GM21381 (cell line): ENCODE results near the gene SORT1.
"Not testable (repeated sequence)": the region's sequence is repeated elsewhere in the genome, so short reads cannot be mapped to it uniquely, and the experiment has no call there.

Source experiments
- ATAC-seq: cut with Tn5 transposase; IDR thresholded peaks from one replicate; pipeline ENCODE4 v1.9.1; 2021; ENCODE audit warnings: mild to moderate bottlenecking, moderate library complexity; ENCODE audit not compliant: unreplicated experiment

SORT1 gene

DNA sequence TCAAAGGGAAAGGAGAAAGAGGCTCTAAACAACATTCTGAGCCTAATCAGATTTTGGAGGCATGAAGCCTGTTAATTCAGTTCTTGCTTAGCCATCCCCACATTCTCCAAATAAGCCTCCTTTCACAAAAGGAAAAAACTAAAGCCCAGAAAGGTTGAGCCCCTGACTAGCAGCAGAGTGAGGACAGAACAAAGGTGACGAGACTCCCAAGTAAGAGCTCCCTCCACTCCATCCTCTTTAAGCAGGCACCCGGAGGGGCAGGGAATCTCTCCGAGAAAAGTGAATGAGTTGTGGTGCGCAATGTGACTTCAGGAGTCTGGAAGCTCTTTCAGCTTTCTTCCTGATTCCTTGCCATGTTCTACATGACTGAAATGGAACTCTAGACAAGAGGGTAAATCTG, 47.5 kb downstream of the SORT1 start:
- ATAC-seq: no peak

DNA sequence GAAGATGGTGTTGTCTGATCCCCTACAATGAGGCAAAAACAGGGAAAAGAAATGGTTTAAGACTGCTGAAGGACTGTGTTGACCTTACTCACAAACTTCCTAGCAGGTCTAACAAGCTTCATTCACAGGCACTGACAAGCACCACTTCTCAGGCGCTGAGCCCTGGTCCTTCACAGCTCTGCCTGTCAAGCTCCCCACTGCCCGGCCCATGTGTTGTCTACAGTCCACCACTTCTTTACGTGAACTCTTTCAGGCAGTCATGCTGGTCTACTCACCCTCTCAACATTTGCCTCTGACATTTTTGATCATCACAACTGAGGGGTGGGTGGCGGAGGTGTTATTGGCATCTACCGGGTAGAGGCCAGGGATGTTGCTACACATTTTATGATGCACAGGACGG, 50.2 kb downstream of the SORT1 start:
- no peak for ATAC-seq

DNA sequence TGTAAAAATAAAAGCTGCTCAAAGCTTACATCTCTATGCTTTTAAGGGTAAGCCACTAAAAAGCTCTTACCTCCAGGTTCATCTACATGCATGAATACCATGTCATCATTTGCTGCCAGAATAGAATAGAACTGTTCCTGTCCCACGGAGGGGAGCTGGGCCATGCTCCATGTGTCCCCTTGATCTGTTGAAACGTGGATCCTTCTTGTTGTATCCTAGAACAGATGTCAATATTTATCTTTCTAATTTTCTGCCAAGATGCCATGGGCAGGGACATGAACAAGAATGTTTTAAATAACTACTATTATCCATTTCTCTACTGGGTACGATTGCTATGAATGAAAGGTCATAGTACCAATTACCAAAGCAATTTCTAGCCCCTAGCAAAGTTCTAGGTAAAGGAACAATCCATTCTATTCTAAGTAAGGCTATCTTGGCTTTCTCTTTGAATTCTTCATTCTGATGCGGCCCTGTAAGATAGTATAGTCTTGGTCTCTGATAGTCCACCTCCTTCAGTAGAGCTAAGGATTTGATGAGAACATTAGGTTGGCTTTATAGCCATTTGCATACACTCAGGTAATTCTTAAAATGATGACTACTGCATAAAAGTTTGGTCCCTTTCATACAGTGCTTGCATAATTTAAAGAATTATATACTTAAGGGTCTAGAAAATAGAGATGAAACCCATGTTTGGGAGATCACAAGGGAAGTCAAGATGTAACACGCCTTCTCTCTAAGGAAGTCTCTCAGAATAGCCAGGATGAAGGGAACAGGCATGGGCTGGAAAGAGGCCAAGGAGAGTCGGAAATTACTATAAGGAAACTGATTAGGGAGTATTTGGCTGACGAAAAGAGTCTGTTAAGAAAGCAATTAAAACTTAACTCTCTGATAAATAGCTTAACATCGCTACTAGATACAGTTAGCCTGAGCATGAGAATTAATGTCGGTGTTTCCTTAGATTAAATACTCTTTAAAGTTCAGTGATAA, 55.5 kb downstream of the SORT1 start:
- ATAC-seq: no peak

DNA sequence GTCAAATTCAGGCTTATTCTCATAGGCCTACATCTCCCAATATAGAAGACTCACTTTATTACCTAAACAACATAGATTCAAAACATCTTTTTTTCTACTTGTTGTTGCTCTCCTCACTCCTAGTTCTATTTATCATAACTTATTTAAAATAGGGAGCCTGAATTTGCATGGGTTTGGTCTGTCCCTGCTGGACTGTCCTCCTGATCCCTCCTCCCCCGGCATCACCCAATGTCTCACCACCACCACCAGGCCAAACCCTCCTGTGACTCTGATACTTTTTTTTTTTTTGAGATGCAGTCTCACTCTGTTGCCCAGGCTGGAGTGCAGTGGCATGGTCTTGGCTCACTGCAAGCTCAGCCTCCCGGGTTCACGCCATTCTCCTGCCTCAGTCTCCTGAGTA, 59.1 kb downstream of the SORT1 start:
- ATAC-seq: no peak

DNA sequence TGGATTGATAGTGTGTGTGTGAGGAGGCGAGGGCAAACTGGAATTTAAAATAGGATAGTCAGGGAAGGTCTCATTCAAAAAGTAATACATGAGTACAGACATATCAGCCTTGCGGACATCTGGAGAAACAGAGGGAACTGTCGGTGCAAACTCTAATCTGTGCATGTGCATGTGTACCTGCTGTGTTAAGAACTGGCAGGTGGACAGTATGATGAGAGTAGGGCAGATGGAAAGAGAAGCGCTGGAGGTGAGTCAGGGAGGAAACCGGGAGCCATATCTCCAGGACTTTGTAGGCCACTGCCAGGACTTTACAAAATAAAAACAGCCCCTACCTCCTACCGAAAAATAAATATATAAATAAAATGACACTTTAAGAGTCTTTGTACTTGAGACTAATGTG, 59.6 kb downstream of the SORT1 start:
- ATAC-seq: no peak

DNA sequence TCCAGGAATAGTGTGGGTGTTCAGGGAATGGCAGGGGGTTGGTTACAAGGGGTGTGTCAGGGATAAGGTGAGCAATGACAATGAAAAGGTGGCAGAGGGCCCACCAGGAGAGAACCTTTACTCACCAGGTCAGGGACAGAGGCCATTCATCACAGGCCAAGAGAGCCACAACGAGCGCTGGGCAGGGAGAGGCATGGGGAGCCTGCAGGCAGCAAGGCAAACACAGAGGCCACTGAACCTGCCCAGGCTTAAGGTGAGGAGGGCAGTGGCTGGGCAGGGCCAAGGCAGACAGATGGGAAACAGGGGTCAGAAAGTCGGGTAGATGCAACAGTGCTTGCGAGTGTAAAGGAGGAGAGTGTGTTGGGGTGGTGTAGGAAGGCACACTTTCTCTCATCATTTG, 62.6 kb downstream of the SORT1 start:
- ATAC-seq: no peak

DNA sequence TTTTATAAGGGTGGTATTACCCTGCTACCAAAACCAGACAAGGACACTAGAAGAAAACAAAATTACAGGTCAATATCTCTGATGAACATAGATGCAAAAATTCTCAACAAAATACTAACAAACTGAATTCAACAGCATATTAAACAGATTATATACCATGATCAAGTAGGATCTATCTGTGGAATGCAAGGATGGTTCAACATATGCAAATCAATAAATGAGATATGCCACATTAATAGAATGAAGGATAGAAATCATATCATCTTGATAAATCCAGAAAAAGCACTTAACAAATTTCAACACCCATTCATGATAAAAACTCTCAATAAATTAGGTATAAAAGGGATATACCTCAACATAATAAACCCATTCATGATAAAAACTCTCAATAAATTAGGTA, 66.6 kb downstream of the SORT1 start:
- ATAC-seq: no peak

DNA sequence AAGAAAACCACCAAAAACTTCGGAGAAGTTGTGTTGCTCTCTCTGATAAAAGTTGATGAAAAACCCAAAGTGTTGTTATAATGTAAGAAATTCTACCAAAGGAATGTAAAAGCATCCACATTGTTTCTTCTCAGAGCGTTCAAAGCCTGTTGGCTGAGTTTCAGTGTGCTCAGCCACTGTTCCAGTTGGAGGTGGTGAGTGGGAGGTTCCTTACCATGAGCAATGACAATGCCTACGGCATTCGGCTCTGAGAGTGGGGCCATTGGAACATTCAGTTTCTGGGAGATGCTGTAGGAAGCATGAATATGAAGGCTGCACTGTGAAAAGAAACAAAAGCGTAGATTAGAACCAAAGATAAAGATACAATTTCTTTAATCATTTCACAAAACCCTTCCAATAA, 70.4 kb downstream of the SORT1 start:
- ATAC-seq: no peak

DNA sequence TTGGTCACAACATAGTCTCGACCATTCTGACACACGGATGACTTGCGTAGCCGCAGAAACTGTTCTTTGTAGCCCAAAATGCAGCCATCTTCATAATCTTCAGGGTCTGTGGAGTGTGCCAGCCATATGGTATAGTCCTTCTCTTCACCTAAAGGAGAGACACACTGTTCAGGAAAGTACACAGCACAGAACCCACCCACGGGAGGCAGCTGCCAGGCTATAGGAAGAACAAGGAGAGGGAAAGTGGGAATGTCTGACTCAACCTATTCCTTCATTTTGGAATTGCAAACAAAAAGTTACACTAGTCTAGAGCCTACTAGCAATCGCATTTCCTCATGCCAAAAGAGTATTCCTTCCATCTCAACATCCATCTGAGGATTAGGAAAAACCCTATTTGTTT, 74.7 kb downstream of the SORT1 start:
- ATAC-seq: no peak

DNA sequence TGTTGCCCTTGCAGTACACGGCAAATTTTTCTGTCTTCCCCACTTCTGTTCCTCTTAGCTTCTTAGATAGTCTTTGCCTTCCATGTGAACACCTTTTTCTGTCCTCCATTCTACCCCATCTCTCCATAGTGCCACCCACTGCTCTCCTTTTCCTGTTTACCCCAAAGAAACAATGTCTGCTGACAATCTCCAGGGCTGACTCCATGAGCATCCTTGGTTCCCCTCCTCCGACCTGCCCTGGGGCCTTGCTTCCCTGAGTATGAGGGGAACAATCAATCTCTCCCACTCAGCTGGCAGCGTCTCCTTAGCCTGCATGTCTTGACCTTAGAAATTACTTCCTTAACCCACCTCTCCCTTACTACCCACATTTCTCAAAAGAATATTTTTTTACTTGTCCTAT, 78.6 kb downstream of the SORT1 start:
- no peak for ATAC-seq

DNA sequence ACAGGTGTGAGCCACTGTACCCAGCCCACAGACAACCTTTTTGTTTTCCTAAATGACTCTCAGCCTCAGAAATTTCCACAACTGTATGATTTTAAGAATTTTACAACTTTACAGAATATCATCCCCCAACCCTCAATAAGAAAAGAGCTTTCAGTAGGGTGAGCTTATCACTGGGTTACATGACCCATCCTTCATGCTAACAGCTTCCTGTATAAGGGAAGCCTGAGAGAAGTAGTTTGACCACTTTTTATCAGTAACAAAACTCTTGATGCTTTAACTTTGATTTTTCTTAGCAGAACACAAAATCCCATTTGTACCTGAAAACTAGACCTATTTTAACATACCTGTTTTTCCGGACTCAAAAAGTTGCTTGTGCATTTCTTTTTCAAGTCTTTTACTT, 81.2 kb downstream of the SORT1 start:
- no peak for ATAC-seq

DNA sequence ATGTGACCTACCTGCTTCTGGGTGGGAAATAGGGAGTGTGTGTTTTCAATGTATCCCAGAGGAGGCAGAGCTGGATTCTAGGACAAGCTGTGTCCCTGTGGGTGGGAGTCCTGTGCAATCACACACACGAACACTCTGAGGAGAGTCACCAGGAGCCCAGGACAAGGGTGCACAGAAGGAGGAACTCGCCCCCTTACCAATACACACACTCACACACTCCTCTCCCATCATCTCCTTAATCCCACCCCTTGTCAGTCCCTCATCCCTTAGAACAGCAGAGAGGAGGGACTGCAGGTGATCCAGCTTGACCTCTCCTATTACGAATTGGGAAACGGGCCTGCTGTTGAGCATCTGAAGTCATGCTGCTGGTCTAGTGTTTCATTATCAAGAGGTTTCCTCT, 82.4 kb downstream of the SORT1 start:
- ATAC-seq: no peak

DNA sequence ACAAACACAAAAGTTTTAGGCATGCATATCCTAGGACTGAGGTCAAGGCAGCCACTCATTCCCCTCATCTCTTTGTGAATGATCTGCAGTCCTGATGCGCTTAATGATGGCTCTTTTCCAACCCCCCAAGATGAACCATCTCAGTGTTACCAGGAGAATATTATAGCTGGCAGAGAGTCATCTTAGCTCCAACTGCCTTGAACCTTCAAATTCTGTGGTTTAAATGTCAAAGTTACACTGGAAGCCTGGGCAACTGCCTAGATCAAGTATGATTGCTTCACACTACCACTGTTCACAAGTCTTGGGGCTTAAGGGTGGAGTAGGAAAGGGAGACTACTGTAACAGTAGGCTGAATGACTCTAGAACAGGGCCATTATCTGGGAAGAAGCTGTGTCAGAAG, 82.9 kb downstream of the SORT1 start:
- ATAC-seq: no peak

DNA sequence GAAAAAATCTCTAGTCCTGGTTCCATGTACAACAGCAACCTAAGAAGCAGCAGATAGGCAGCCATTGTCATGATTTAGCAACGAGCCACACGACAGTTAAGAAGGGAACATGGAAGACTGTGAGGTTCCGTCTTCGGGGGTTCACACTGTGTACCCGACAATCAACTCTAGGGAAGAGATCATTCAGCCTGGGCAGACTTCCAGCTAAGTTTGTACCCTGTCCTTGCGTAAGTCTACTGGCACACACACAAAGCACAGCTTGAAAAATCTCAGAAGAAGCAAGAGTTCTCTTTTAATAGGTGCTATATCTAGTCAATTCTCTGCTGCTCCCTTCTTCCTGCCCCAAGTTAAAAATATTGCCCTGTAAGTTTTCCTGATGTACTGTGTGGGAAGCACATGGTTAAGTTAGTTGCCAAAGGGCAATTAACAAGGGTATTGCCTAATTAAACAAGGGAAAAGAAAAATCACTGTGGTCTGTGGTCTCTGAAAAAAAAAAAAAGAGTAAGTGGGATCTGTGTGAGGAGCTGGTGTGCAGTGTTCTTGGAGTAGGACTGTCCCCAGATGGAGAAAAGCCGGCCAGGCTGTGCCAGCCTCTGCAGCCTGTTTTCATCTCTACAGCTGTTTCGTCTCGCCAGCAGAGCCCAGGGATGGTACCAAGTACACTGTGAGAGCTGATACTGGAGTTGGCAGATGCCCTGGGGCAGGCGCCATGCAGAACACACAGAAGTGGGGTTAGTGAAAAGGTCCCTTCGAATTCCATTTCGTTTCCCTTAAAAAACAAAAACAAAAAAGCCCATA, 84.5 kb downstream of the SORT1 start:
- ATAC-seq: no peak

DNA sequence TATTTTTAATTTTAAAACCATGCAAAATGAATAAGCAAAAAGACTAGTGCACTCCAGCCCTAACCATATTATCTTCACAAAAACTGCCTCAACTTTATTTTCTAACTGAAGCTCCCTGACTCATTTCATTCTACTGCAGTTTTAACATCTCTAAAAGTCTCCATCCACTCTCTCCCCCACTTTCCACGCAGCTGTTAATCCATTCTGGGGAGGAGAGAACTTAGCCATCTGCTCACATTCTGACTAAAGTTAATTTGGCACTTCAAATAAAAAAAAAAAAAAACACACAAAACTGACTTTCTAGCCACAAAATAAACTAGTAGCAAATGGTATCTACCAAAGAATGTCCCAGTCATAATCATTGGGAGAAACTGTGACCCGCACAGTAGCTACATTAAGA, 85.5 kb downstream of the SORT1 start:
- no peak for ATAC-seq

DNA sequence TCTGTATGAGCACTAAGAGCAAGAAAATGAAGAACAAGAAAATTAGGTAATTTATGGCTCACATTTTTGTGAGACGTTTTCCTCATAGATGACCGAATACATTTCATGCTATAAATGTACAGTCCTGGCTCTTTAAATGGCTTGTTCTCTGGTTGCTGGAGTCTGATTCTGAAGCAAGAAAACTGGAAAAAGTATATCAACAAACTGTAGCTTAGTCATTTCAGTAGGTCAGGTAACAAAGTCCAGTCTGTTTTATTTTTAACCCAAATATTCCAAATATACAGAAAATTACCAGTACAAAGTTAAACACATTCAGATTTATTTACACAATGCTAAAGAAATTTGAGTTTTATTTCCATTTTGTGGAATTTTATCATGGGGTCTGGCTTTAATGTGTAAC, 88.4 kb downstream of the SORT1 start:
- ATAC-seq: no peak

DNA sequence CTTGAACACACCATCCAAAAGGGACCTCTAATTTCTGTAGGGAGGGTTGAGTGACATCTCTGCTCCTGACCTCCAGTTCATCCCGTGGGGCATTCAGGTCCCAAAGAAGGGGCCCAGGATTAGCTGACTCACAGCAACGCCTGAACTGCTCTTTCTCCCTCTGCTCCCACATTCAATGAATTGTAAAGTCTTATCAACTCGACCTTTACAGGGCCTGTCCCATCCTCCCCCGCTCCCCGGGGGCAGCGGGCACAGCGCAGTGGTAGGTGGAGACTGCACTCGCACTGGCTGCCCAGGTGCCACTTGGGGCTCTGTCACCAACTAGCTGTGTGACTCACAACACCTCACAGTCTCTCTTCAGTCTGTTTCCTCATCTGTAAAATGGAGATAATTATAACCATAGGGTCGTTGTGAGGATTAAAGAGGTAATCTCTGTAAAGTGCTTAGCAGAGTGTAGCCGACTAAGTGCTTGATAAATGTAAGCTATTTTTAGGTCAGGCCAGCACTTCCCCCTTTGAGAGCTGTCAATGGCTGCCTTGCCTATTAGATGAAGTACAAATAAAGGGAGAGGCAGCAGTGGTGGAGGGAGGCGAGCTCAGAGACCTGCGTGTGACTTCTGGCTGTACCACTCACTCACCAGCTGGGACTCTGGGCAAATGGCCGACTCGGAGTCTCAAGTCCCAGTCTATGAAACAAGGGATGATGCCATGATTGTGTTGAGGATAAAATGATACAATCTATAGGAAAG, 90.3 kb downstream of the SORT1 start:
- no peak for ATAC-seq

DNA sequence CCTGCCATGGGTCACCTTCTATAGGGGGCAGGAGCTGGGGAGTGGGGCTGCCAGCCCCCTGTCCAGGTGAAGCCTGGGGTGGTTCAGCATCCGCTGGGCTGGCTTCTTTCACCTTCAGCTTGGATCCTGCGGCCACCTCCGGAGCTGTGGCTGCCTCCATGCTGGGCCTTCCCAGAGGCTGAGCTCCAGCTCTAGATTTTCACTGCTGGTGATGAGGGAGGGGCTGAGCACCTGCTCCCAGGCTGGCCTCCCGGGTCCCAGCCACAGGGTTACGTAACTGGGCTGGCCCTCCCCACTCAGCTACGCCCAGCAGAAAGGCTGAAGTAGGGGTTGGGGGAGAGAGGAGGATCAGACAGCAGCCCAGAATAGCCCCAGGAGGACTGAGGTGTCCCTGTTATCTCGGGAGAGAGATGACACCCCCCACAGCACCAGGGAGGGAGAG, 90.9 kb downstream of the SORT1 start, which contains the start of gene MYBPHL:
Gene MYBPHL (minus strand): TSS at position 180 of the 442 bp plus-strand sequence. CDS start 20 bp downstream, at position 160.
- ATAC-seq: no peak

DNA sequence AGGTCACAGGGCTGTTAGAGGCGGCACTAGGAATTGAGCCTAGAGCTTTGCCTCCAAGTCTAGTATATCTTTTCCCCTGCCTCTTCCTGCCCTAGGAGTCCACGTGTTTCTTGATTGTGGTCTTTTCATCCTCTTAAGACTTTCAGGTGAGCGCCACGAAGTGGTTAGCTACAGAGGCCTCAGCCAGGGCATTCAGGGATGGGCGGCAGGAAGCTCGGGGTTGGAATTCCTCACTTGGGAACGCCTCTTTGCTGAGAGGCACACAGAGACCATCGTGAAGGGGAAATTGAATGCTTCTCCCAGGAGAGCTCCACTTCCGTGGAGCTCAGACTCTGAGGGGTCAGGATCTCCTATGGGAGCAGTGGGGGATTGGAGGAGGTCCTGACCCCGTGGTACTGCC, 91.7 kb downstream of the SORT1 start:
- not testable (repeated sequence) for ATAC-seq

DNA sequence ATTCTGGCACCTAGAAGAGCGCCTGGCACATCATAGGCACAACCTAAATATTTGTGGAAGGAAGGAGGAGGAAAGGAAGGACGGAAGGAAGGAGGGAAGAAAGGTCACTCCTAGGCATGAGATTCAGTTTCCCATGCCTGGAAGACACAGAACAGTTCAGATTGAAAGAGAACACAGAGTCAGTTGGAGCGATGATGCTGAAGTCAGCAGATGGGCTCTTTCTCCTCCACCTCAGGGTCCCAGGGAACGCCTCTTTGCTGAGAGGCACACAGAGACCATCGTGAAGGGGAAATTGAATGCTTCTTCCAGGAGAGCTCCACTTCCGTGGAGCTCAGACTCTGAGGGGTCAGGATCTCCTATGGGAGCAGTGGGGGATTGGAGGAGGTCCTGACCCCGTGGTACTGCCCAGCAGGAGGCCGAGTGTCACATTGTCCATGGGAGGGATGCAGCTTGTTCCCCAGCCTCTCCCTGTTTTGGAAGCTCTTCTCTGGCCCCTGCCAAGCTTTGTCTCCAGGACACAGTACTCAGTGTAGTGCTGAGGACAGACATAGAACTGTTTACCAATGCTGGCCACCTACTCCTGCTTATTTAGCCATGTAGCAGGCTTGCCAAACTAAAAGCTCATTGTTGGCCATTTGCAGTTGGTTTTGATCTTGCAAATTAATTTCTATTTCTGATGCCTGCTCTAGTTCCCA, 93.3 kb downstream of the SORT1 start:
- no peak for ATAC-seq

DNA sequence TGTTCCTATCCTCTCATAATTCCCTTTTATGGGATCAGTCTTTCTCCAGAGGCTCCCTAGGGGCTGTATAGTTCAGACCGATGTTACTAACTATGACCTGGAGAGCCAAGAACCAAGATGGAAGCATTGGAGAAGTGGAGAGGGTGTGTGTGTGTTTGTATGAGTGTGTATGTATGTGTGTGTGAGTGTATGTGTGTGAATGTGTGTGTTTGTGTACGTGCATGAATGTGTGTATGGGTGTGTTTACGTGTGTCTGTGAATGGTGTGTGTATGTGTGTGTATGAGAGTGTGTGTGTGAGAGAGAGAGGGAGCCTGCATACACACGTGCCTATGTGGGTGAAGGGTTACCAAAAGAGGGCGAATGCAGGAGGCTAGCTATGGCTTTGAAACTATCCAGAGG, 95.8 kb downstream of the SORT1 start:
- no peak for ATAC-seq
